Left ventricle myocardium superior (tissue), 1 donor: Measurements from ENCODE around the gene ZNF775. TPM values are rescaled to one million over a fixed set of nuclear protein-coding genes. Genes with fewer than 3 reads are reported as not detected.

Experiments
- ATAC-seq: fragments of 200-7000 bp; cut with Tn5 transposase; one replicate; pipeline ENCODE4 v1.9.1; 2020; ENCODE audit warnings: mild to moderate bottlenecking, moderate library complexity
- DNase-seq: peaks from one replicate; pipeline ENCODE4 v3.0.0-alpha.2; 2020
- intact Hi-C: fragments of 100-400 bp; cut with micrococcal nuclease; formaldehyde crosslinking; loops from one replicate; pipeline ENCODE4 v1.11.0; 2022
- total RNA-seq: library from RNA; stranded (reverse); fragmentation: NEBNext Ultra II Directional; extraction: Animal tissue kit (Norgen Biotek cat#: 25700); gene quantifications from one replicate; pipeline ENCODE4 v1.2.1, GENCODE V29; 2021
- donor health status: DM: no; HTN: yes; CAD: no; lungs with severe emphysema.

The ZNF775 gene
- total RNA-seq, 1 donor from 2014 or later = 3.0 TPM

GRCh38 chr7:150365673-150366398, 13.3 kb upstream of the ZNF775 start:
- no peak for ATAC-seq
- DNase-seq = no peak
- intact Hi-C loops = no loop called here

GRCh38 chr7:150367677-150368095, 11.4 kb upstream of the ZNF775 start:
- ATAC-seq (no peak), DNase-seq (no peak)
- intact Hi-C loops = no loop called here

GRCh38 chr7:150368096-150368883, 10.8 kb upstream of the ZNF775 start, which contains the start of gene REPIN1:
Gene REPIN1 (plus strand): TSS chr7:150368822. CDS start chr7:150369712, 890 bp downstream.
- peak; percentile 89 for ATAC-seq
- peak; percentile 96 for DNase-seq
- intact Hi-C loops = no loop called here

- peak; percentile 82 for DNase-seq
- intact Hi-C loops = no loop called here
Observed at GRCh38 chr7:150368884-150369747, 10.0 kb upstream of the ZNF775 start.

GRCh38 chr7:150369748-150370501, 9.2 kb upstream of the ZNF775 start:
- DNase-seq (no peak), ATAC-seq (no peak)
- intact Hi-C loops = no loop called here

More at GRCh38 chr7:150368884-150369747, 10.0 kb upstream of the ZNF775 start:
- peak; percentile 67 for ATAC-seq

GRCh38 chr7:150370612-150371071, 8.5 kb upstream of the ZNF775 start:
- no peak for DNase-seq
- no peak for ATAC-seq
- intact Hi-C loops = no loop called here

GRCh38 chr7:150371131-150371995, 7.8 kb upstream of the ZNF775 start:
- intact Hi-C loops = no loop called here
- no peak for DNase-seq
- no peak for ATAC-seq

GRCh38 chr7:150371996-150372270, 7.2 kb upstream of the ZNF775 start:
- ATAC-seq (no peak), DNase-seq (peak; percentile 37)
- intact Hi-C loops = no loop called here

GRCh38 chr7:150372271-150373048, 6.7 kb upstream of the ZNF775 start:
- intact Hi-C loops = no loop called here
- no peak for ATAC-seq
- DNase-seq = peak; percentile 32

GRCh38 chr7:150373049-150373801, 5.9 kb upstream of the ZNF775 start:
- peak; percentile 36 for ATAC-seq
- DNase-seq = peak; percentile 57
- intact Hi-C loops = no loop called here

GRCh38 chr7:150374026-150374425, 5.1 kb upstream of the ZNF775 start:
- DNase-seq (no peak), ATAC-seq (no peak)
- intact Hi-C loops = no loop called here

GRCh38 chr7:150374472-150374871, 4.7 kb upstream of the ZNF775 start:
- intact Hi-C loops = no loop called here
- no peak for ATAC-seq

GRCh38 chr7:150375662-150376521, 3.2 kb upstream of the ZNF775 start:
- DNase-seq (no peak), ATAC-seq (no peak)
- intact Hi-C loops = no loop called here

More at GRCh38 chr7:150374472-150374871, 4.7 kb upstream of the ZNF775 start:
- DNase-seq = no peak

GRCh38 chr7:150376560-150376959, 2.6 kb upstream of the ZNF775 start:
- intact Hi-C loops = no loop called here
- ATAC-seq = no peak
- no peak for DNase-seq

GRCh38 chr7:150377196-150377595, 1.9 kb upstream of the ZNF775 start:
- ATAC-seq (no peak), DNase-seq (no peak)
- intact Hi-C loops = no loop called here

GRCh38 chr7:150377635-150378034, 1.5 kb upstream of the ZNF775 start:
- intact Hi-C loops = no loop called here

More at GRCh38 chr7:150377635-150378034, 1.5 kb upstream of the ZNF775 start:
- ATAC-seq (no peak), DNase-seq (no peak)
